AG09319 (cell line): ENCODE results near the gene RASA1.

Experiments
- DNase-seq: peaks from one replicate; pipeline ENCODE4 v3.0.0-alpha.2; 2010; ENCODE audit warnings: low read depth; ENCODE audit errors: extremely low read depth
- TF ChIP-seq, protein P1 (sequence below): IDR thresholded peaks from 2 replicates; pipeline ENCODE4 v1.5.1; 2011; ENCODE audit warnings: low read depth, mild to moderate bottlenecking, inconsistent platforms, low read length, moderate library complexity

RASA1 gene

DNA sequence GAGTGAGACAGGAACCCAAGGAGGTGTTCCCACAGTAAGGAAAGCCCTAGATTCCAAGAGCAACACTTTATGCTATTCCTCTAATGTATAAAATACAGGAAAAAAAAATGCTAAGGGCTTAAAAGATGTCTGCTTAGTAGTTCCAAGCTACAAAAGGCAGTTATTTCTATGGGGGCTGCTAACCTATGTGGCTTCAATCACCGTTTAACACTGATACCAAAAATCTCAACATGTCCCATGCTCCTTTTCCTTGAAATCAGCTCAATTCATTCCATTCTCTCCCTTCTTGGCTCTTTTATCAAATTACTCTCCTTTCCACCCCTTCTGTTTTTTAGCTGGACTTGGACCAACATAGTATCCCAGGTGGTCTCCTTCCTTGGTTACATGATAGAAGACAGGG is 124.5 kb downstream of the RASA1 start:
- TF ChIP-seq, protein P1, sequence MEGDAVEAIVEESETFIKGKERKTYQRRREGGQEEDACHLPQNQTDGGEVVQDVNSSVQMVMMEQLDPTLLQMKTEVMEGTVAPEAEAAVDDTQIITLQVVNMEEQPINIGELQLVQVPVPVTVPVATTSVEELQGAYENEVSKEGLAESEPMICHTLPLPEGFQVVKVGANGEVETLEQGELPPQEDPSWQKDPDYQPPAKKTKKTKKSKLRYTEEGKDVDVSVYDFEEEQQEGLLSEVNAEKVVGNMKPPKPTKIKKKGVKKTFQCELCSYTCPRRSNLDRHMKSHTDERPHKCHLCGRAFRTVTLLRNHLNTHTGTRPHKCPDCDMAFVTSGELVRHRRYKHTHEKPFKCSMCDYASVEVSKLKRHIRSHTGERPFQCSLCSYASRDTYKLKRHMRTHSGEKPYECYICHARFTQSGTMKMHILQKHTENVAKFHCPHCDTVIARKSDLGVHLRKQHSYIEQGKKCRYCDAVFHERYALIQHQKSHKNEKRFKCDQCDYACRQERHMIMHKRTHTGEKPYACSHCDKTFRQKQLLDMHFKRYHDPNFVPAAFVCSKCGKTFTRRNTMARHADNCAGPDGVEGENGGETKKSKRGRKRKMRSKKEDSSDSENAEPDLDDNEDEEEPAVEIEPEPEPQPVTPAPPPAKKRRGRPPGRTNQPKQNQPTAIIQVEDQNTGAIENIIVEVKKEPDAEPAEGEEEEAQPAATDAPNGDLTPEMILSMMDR: no peak
- DNase-seq: no peak

DNA sequence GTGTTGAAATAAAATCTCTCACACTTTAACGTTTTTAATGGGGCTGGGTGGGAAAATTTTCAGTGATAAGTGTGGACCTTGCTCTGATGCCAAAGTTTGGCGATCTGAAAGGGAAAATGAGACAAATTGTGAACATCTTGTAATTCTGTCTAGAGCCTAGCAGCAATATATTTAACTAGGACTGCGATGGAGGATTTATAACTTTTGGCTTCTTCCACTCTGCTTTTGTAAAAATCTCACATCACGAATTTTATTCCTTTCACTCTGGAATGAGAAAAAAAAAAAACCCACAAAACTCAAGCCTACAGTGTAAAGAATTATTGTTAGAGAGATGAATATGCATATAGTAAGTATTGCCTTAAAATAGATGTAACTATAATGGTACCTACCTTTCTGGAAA is 125.1 kb downstream of the RASA1 start:
- TF ChIP-seq, protein P1: no peak
- DNase-seq: no peak

DNA sequence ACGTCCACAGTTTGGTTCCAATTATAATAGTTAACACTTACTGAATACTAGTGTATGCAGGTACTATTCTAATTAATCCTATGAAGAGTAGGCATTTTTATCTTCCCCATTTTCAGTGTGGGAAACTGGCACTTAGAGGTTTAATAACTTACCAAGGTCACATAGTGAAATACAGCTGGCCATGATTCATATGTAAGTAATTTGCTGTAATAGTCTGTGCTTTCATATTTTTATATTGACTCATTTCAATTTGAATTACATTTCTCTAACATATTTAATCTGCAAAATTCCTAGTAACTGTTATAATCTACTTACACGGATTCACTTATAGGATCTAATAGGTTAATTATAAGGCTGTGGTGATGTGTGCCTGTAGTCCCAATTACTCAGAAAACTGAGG is 125.6 kb downstream of the RASA1 start:
- DNase-seq: peak; percentile 52
- TF ChIP-seq, protein P1: no peak

DNA sequence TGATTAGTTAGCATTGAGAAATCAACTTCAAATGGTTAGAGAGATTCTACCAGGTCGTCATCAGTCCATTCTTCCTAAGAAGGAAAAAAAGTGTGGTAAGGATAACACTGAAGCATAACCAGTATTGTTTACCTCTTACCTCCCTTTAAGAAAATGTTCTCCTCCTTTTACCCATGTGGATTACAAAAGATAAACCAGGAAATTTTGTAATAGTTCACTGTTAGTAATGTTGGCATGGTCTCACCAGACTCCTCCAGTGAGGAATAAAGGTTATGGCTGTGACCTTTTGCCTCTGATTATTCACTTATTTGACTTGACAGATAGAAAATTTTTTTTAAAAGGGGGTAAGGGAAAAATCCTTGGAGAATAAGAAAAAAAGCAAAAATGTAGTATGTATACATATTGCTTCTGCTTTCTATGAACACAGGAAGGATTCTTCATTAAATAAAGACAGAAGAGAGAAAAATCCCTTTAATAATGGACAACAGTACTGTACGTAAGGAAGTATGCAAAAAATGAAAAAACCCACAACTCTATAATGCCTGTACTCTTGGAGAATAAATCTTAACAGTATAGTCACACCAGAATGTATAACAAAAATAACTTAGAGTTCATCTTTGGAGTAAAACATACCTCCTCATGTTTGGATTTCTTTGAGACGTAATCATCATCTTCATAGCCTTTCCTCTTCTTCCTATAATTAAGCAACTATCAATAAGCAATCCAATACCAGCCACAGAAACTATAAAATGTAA is 126.9 kb downstream of the RASA1 start:
- DNase-seq: peak; percentile 65
- TF ChIP-seq, protein P1: no peak

DNA sequence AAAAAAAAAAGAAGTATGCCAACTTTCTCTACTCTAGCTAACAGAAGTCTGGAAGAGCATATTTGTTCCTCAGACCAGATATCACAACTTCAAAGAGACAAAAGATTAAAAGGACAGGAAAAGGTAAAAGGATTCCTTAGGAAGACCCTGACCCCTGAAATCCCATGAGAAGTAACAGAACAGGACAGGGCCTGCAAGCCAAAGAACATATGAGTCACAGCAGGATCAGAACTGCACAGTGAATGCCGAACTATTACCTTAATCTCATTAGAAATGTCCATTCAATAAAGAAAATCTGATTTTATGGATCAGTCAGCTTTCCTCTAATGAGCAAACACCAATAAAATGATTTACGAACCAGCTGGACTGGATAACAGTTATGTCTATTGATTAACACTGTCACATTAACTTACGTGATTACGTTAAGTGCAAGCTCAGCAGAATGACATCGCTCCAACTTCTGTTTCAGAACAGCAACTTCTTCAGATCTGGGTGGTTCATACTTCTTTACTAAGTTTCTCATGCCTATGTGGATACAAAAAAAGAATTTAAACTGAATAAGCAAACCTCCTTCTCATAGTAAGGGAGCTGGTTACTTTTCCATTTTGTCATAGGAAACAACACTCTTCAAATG is 131.4 kb downstream of the RASA1 start:
- no peak for DNase-seq
- TF ChIP-seq, protein P1: no peak

DNA sequence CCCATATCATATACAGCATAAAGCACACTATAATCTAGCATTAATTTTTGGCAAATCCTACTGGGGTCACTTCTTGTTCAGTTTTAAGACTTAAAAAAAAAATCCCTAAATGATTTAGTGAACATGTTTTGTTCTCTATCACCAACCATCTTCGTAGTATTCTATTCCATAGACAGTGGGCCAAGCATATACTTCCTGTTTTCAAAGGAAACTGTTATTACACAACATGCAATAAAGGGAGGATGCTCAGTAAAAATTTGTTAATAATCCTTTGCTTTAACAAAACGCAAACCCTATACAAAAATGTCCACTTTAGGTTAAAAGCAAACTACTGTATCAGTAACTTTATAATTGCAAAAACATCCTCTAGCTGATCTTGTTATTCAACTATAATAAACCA is 132.0 kb downstream of the RASA1 start:
- TF ChIP-seq, protein P1: no peak
- DNase-seq: no peak

DNA sequence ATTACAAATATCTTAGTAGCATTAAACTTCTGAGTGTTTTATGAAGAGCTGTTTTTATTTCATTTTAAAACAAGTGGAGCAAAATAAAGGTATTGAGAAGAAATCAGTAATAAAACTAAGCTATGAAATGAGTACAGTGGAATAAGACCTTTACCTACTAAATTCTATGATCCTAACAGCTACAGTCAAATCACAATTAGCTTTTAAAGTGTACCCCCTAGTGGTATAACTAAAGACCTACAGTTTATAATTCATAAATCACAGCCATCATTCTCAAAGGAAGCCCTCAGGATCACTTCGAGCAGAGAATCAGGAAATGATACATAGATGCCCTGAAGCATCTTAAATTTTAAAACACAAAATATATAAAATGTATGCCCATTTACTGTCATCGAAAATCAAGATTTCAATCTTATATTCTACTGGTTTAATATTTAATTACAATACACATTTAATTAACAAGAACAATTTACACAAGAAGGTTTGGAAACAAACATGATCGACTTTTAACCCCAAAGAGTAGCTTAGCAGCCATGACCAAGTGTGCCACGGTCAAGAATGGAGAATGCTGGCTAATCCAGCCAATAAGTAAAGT is 132.7 kb downstream of the RASA1 start:
- DNase-seq: no peak
- TF ChIP-seq, protein P1: peak; percentile 53
